ENCODE measurements around the gene PDE9A. TPM values are rescaled to one million over a fixed set of nuclear protein-coding genes. Genes with fewer than 3 reads are reported as not detected.
"Not testable (repeated sequence)": the region's sequence is repeated elsewhere in the genome, so short reads cannot be mapped to it uniquely, and the experiment has no call there.

The PDE9A gene
- polyA plus RNA-seq, 1 experiment = 0.09 TPM

DNA sequence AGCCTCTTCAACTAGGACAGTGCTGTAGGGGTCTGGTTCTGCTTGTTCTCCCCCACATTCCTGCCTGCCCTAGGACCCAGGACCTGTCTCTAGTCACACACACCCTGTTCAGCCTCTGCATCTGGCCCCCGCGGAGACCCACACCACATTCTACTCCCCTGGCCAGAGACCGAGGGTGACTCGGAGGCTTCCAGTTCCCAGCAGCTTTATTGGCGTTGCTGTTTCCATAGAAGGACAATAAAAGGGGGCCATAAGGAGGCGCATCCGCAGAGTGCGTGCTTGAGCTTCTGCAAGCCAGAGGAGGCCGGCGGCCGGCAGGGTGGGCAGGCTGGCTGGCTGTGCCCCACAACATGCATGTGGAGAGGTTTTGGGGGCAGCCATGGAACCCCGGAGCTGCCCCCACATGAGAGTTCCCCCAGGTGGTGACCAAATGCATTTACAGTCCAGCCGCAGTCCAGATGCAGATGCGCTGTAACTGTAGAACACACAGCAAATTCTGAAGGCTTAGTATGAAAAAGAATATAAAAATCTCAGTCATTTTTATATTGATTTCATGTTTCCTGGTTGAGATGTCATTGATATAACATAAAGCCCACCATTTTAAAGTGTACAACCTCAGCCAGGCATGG lies 52.4 kb downstream of the PDE9A start:
- TF ChIP-seq, protein P1, sequence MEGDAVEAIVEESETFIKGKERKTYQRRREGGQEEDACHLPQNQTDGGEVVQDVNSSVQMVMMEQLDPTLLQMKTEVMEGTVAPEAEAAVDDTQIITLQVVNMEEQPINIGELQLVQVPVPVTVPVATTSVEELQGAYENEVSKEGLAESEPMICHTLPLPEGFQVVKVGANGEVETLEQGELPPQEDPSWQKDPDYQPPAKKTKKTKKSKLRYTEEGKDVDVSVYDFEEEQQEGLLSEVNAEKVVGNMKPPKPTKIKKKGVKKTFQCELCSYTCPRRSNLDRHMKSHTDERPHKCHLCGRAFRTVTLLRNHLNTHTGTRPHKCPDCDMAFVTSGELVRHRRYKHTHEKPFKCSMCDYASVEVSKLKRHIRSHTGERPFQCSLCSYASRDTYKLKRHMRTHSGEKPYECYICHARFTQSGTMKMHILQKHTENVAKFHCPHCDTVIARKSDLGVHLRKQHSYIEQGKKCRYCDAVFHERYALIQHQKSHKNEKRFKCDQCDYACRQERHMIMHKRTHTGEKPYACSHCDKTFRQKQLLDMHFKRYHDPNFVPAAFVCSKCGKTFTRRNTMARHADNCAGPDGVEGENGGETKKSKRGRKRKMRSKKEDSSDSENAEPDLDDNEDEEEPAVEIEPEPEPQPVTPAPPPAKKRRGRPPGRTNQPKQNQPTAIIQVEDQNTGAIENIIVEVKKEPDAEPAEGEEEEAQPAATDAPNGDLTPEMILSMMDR (IDR thresholded peaks at IDR 0.05; ENCODE audit: insufficient read depth, low read depth, low read length) = no peak
- H3K36me3 ChIP-seq (ENCODE audit: control insufficient read depth, insufficient read depth, low read length) = no peaks in the 10 kb centered on the region
- H3K4me3 ChIP-seq (ENCODE audit: low read depth, low read length) = no peak overlapping the region
- H3K27me3 ChIP-seq (ENCODE audit: control insufficient read depth, insufficient read depth, low read length) = peaks cover 2% of the 10 kb centered on the region
- POLR2A ChIA-PET = no interaction called here
- CTCF ChIA-PET = no interaction called here
- no peak for DNase-seq (ENCODE audit: low read depth)

DNA sequence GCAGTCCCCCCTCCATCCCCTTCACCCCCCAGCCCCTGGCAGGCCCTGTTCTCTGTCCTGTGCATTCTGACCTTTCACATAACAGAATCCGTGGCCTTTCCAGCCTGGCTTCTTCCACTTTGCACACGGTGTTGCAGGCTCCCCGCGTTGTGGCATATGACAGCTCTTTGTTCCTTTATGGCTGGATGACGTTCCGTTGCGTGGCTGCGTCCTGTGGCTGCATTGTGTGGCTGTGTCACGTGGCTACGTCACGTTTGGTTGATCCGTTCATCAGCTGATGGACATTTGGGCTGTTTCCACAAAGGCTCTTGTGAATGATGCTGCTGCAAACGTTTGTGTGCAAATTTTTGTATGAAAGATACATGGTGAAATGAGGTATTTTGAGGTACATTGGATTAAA lies 53.3 kb downstream of the PDE9A start:
- no peaks in the 10 kb centered on the region for H3K36me3 ChIP-seq (ENCODE audit: control insufficient read depth, insufficient read depth, low read length)
- H3K27me3 ChIP-seq (ENCODE audit: control insufficient read depth, insufficient read depth, low read length) = peaks cover 2% of the 10 kb centered on the region

DNA sequence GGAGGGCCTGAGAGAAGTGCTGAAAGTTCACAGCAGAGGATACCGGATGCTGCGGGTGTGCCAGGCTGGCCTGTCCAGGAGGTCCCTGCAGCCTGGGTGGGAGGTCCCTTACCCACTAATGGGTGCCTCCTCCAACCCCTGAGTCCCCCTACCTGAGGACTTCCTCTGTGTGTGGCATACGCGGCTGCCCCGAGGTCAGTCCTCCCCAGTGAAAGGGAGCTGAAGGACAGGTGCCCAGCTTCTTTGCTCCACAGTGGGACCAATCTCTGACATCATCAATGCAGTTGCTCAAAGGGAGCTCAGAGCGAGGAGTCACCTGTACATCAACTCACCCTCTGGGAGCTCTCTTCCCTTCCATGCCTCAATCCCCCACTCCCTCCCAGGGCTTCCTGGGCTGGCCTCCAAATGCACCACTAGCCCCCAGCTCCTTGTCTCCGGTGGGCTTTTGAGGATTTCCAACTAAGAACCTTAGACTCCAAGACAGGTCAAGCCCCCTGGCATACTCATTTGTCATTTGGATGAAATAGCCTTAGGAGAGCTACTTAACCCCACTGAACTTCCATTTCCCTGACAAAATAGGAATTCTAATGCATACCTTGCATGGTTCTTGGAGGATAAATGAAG lies 53.9 kb downstream of the PDE9A start:
- Histone ChIP-seq H3K4me3 (ENCODE audit: low read depth, low read length) (no peak overlapping the region), H3K36me3 (ENCODE audit: control insufficient read depth, insufficient read depth, low read length) (no peaks in the 10 kb centered on the region), H3K27me3 (ENCODE audit: control insufficient read depth, insufficient read depth, low read length) (peaks cover 2% of the 10 kb centered on the region)
- ChIA-PET POLR2A (no interaction called here), CTCF (interaction anchor here (0.8 kb wide), 1 partner anchor 10 kb away, joined by 3 read pairs; no protein-coding TSS in a partner anchor)
- DNase-seq (ENCODE audit: low read depth) = no peak
- TF ChIP-seq, protein P1 (IDR thresholded peaks at IDR 0.05; ENCODE audit: insufficient read depth, low read depth, low read length) = no peak

More for the DNA sequence above, 53.3 kb downstream of the PDE9A start:
- ChIA-PET POLR2A (no interaction called here), CTCF (interaction anchor here (0.8 kb wide), 1 partner anchor 11 kb away, joined by 3 read pairs; no protein-coding TSS in a partner anchor)
- DNase-seq (ENCODE audit: low read depth) = no peak
- H3K4me3 ChIP-seq (ENCODE audit: low read depth, low read length) = no peak overlapping the region
- TF ChIP-seq, protein P1 (IDR thresholded peaks at IDR 0.05; ENCODE audit: insufficient read depth, low read depth, low read length) = no peak

DNA sequence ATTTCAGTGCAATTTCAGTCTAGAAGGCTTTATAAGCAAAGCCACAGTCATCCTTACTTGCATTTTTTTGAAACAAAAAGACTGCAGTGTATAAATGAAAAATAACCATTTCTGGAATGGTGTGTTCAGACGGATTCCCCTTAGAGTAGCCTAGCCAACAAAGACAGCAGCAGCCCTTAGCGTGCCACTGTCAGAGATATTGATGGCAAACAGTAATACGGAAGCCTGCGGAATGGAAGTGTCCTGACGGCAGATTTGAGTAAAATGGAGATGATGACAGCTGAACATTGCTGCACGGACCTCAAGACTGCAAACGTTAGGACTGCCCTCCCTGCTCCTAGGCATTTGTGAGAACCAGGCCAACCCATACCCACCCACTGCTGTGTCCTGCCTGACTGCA lies 54.7 kb downstream of the PDE9A start:
- TF ChIP-seq, protein P1 (IDR thresholded peaks at IDR 0.05; ENCODE audit: insufficient read depth, low read depth, low read length) = no peak
- ChIA-PET POLR2A (no interaction called here), CTCF (no interaction called here)
- Histone ChIP-seq H3K4me3 (ENCODE audit: low read depth, low read length) (no peak overlapping the region), H3K36me3 (ENCODE audit: control insufficient read depth, insufficient read depth, low read length) (no peaks in the 10 kb centered on the region), H3K27me3 (ENCODE audit: control insufficient read depth, insufficient read depth, low read length) (peaks cover 2% of the 10 kb centered on the region)
- DNase-seq (ENCODE audit: low read depth) = no peak

DNA sequence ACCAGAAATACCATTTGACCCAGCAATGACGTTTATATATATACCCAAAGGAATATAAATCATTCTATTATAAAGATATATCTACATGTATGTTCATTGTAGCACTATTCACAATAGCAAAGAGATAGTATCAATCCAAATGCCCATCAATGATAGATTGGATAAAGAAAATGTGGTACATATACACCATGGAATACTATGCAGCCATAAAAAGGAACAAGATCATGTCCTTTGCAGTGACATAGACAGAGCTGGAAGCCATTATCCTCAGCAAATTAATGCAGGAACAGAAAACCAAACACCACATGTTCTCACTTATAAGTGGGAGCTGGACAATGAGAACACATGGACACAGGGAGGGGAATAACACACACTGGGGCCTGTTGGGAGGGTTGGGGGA lies 55.5 kb downstream of the PDE9A start:
- H3K4me3 ChIP-seq (ENCODE audit: low read depth, low read length); H3K36me3 ChIP-seq (ENCODE audit: control insufficient read depth, insufficient read depth, low read length); DNase-seq (ENCODE audit: low read depth); CTCF ChIA-PET; H3K27me3 ChIP-seq (ENCODE audit: control insufficient read depth, insufficient read depth, low read length); POLR2A ChIA-PET: not testable (repeated sequence)

DNA sequence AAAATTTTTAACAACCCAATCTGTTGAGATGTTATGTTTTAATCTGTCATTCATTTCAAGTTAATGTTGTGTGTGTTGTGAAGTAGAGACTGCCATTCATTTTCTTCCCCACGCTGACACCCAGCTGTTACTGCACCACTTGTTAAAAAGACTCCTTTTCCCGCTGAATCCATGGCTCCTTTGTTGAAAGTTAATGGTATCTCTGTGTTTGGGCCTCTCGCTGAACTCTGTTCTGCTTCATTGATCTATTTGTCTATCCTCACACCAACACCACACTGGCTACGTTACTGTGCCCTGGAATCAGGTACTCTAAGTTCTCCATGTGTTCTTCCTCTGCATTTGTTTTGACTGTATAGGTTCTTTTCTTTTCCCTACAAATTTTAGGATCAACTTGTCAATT lies 58.2 kb downstream of the PDE9A start:
- POLR2A ChIA-PET = no interaction called here
- CTCF ChIA-PET = no interaction called here

DNA sequence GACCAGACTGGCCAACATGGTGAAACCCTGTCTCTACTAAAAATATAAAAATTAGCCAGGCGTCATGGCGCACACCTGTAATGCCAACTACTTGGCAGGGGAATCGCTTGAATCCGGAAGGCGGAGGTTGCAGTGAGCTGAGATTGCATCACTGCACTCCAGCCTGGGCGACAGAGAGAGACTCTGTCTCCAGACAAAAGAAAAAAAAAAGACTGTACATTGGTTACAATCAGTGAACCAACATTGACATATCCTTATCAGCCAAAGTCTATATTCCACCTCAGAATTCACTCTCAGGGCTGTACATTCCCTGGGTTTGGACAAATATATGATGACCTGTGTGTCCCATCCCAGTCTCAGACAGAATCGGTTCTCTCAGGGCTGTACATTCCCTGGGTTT lies 62.0 kb downstream of the PDE9A start:
- DNase-seq (ENCODE audit: low read depth); H3K27me3 ChIP-seq (ENCODE audit: control insufficient read depth, insufficient read depth, low read length); CTCF ChIA-PET; H3K4me3 ChIP-seq (ENCODE audit: low read depth, low read length); POLR2A ChIA-PET; H3K36me3 ChIP-seq (ENCODE audit: control insufficient read depth, insufficient read depth, low read length): not testable (repeated sequence)

More for the DNA sequence above, 58.2 kb downstream of the PDE9A start:
- H3K36me3 ChIP-seq (ENCODE audit: control insufficient read depth, insufficient read depth, low read length) = no peaks in the 10 kb centered on the region
- TF ChIP-seq, protein P1 (IDR thresholded peaks at IDR 0.05; ENCODE audit: insufficient read depth, low read depth, low read length) = no peak
- H3K27me3 ChIP-seq (ENCODE audit: control insufficient read depth, insufficient read depth, low read length) = no peaks in the 10 kb centered on the region
- DNase-seq (ENCODE audit: low read depth) = no peak
- no peak overlapping the region for H3K4me3 ChIP-seq (ENCODE audit: low read depth, low read length)
